ENCODE results near the gene KRT36. TPM values are rescaled to one million over a fixed set of nuclear protein-coding genes. Genes with fewer than 3 reads are reported as not detected.

KRT36 gene
- total and polyA plus RNA-seq, 2 of the 8 experiments (the other 6 are each of a cell fraction or from before 2014, with no cell fraction given): not detected

- no peak for TF ChIP-seq EZH2 (IDR thresholded peaks at IDR 0.05; ENCODE audit: low read depth, low read length, severe bottlenecking)
- no peak for TF ChIP-seq BCL11A (IDR thresholded peaks at IDR 0.05; ENCODE audit: low read depth in 2 of 2, low read length in 2 of 2)
- TF ChIP-seq ZNF274 (IDR thresholded peaks at IDR 0.05; ENCODE audit: borderline replicate concordance, extremely low read depth, low read length): no peak
- TF ChIP-seq CHD7 (IDR thresholded peaks at IDR 0.05; ENCODE audit: insufficient replicate concordance, low read length): no peak
- TF ChIP-seq TEAD4 (IDR thresholded peaks at IDR 0.05; ENCODE audit: low read depth, low read length): no peak
- no peak for TF ChIP-seq GABPA (IDR thresholded peaks at IDR 0.05; ENCODE audit: borderline replicate concordance, insufficient read depth, low read length)
- TF ChIP-seq SIX5 (IDR thresholded peaks at IDR 0.05; ENCODE audit: low read depth, low read length): no peak
- no peak for TF ChIP-seq TAF7 (optimal IDR thresholded peaks at IDR 0.05; ENCODE audit: borderline replicate concordance, low read depth, low read length)
- no peak for TF ChIP-seq NRF1 (IDR thresholded peaks at IDR 0.05; ENCODE audit: low read depth, low read length)
- TF ChIP-seq POLR2AphosphoS5 (IDR thresholded peaks at IDR 0.05; ENCODE audit: low read depth, low read length): no peak
- no peak for TF ChIP-seq BACH1 (IDR thresholded peaks at IDR 0.05; ENCODE audit: low read length)
Measured at GRCh38 chr17:41520821-41521521, 31.3 kb upstream of the KRT36 start (continued).
